ENCODE measurements around the gene PCDHA5. TPM values are rescaled to one million over a fixed set of nuclear protein-coding genes. Genes with fewer than 3 reads are reported as not detected.
"Not testable (repeated sequence)": the region's sequence is repeated elsewhere in the genome, so short reads cannot be mapped to it uniquely, and the experiment has no call there.

PCDHA5 gene
- total RNA-seq, 1 donor from 2014 or later: 0.08 TPM

DNA sequence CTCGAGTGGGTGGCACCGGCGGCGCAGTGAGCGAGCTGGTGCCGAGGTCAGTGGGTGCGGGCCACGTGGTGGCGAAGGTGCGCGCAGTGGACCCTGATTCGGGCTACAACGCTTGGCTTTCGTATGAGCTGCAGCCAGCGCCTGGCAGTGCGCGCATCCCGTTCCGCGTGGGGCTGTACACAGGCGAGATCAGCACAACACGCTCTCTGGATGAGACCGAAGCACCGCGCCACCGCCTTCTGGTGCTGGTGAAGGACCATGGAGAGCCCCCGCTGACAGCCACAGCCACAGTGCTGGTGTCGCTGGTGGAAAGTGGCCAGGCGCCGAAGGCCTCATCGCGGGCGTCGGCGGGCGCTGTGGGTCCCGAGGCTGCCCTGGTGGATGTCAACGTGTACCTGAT is 2.1 kb downstream of the PCDHA5 start:
- no peak for ATAC-seq

- ATAC-seq: no peak
Observed at GRCh38 chr5:140827704-140828361, 6.4 kb downstream of the PCDHA5 start, which contains the start of gene PCDHA6. PCDHA6 (plus strand) TSS chr5:140827960; CDS start chr5:140828092, 132 bp downstream.

DNA sequence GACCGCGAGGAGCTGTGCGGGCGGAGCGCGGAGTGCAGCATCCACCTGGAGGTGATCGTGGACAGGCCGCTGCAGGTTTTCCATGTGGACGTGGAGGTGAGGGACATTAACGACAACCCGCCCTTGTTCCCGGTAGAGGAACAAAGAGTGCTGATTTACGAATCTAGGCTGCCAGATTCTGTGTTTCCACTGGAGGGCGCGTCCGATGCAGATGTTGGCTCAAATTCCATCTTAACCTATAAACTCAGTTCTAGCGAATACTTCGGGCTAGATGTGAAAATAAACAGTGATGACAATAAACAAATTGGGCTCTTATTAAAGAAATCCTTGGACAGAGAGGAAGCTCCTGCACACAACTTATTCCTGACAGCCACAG is 6.9 kb downstream of the PCDHA5 start:
- ATAC-seq: no peak

DNA sequence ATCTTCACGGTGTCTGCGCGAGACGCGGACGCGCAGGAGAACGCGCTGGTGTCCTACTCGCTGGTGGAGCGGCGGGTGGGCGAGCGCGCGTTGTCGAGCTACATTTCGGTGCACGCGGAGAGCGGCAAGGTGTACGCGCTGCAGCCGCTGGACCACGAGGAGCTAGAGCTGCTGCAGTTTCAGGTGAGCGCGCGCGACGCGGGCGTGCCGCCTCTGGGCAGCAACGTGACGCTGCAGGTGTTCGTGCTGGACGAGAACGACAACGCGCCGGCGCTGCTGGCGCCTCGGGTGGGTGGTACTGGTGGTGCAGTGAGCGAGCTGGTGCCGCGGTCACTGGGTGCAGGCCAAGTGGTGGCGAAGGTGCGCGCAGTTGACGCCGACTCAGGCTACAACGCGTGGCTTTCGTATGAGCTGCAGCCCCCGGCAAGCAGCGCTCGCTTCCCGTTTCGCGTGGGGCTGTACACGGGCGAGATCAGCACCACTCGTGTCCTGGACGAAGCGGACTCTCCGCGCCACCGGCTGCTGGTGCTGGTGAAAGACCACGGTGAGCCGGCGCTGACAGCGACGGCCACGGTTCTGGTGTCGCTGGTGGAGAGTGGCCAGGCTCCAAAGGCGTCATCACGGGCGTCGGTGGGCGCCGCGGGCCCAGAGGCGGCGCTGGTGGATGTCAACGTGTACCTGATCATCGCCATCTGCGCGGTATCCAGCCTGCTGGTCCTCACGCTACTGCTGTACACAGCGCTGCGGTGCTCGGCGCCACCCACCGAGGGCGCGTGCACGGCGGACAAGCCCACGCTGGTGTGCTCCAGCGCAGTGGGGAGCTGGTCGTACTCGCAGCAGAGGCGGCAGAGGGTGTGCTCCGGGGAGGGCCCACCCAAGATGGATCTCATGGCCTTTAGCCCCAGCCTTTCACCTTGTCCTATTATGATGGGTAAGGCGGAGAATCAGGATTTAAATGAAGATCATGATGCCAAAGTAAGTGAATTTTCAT is 8.4 kb downstream of the PCDHA5 start:
- not testable (repeated sequence) for ATAC-seq

DNA sequence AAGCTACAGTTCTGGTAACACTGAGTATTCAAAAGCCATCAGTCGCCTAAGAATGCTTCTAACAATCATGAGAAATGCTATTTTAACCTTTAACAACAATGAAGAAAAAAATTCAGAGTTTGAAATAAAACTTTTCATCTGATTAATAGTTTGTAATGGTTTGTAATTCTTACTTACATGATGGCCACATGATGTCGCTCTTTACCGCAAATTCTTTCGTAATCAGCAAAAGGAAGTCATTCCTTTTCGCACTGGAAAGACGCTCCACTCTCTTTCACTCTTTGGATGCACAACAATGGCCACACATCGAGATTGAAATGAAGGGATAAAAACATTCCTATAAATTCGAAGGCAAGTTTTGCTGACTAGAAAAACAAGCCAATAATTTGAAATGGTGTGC is 12.6 kb downstream of the PCDHA5 start, which contains the start of gene PCDHA7:
Gene PCDHA7 (plus strand): TSS at position 277 of the 400 bp plus-strand sequence. CDS start 115 bp downstream, at position 392.
- no peak for ATAC-seq

GRCh38 chr5:140834439-140835008 is 13.1 kb downstream of the PCDHA5 start:
- not testable (repeated sequence) for ATAC-seq

DNA sequence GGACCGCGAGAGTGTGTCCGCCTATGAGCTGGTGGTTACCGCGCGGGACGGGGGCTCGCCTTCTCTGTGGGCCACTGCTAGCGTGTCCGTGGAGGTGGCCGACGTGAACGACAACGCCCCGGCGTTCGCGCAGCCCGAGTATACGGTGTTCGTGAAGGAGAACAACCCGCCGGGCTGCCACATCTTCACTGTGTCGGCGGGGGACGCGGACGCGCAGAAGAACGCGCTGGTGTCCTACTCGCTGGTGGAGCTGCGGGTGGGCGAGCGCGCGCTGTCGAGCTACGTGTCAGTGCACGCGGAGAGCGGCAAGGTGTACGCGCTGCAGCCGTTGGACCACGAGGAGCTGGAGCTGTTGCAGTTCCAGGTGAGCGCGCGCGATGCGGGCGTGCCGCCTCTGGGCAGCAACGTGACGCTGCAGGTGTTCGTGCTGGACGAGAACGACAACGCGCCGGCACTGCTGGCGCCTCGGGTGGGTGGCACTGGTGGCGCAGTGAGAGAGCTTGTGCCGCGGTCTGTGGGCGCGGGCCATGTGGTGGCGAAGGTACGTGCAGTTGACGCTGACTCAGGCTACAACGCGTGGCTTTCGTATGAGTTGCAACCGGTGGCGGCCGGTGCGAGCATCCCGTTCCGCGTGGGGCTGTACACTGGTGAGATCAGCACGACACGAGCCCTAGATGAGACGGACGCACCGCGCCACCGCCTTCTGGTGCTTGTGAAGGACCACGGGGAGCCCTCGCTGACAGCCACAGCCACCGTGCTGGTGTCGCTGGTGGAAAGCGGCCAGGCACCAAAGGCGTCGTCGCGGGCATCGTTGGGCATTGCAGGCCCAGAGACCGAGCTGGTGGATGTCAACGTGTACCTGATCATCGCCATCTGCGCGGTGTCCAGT is 14.5 kb downstream of the PCDHA5 start:
- ATAC-seq: no peak

DNA sequence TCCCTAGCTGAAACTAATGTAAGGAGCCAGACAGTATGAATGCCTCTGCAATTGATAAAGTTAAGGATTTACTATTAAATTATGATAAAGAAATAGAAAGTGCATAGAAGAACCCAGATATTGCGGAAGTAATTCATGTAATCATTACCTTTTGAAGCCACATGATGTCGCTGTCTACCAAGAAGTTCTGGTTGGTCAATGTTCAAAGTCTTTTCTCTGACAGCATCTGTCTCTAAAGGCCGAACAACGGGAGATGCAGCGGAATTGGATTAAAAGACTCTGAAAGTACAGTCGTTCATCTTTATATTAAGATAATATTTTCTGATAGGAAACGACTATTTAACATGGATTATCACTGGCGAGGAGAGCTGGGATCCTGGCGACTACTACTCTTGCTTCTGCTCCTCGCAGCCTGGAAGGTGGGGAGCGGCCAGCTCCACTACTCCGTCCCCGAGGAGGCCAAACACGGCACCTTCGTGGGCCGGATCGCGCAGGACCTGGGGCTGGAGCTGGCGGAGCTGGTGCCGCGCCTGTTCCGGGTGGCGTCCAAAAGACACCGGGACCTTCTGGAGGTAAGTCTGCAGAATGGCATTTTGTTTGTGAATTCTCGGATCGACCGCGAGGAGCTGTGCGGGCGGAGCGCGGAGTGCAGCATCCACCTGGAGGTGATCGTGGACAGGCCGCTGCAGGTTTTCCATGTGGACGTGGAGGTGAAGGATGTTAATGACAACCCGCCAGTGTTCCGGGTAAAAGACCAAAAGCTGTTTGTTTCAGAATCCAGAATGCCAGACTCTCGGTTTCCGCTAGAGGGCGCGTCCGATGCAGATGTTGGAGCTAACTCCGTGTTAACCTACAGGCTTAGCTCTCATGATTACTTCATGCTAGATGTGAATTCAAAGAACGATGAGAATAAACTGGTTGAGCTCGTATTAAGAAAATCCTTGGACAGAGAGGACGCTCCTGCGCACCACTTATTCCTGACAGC is 19.9 kb downstream of the PCDHA5 start, which contains the start of gene PCDHA8:
Gene PCDHA8 (plus strand): TSS at position 210 of the 985 bp plus-strand sequence. CDS start 135 bp downstream, at position 345.
- ATAC-seq: no peak

DNA sequence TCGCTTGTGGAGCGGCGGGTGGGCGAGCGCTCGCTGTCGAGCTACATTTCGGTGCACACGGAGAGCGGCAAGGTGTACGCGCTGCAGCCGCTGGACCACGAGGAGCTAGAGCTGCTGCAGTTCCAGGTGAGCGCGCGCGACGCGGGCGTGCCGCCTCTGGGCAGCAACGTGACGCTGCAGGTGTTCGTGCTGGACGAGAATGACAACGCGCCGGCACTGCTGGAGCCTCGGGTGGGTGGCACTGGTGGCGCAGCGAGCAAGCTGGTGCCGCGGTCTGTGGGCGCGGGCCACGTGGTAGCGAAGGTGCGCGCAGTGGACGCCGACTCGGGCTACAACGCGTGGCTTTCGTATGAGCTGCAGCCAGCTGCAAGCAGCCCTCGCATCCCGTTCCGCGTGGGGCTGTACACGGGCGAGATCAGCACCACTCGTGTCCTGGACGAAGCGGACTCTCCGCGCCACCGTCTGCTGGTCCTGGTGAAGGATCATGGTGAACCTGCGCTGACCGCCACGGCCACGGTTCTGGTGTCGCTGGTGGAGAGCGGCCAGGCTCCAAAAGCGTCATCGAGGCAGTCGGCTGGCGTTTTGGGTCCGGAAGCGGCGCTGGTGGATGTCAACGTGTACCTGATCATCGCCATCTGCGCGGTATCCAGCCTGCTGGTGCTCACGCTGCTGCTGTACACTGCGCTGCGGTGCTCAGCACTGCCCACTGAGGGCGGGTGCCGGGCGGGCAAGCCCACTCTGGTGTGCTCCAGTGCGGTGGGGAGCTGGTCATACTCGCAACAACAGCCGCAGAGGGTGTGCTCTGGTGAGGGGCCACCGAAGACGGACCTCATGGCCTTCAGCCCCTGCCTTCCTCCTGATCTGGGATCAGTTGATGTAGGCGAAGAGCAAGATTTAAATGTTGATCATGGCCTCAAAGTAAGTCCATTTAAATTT is 21.7 kb downstream of the PCDHA5 start:
- ATAC-seq: no peak

- ATAC-seq: not testable (repeated sequence)
Observed at GRCh38 chr5:140848139-140849102, 27.0 kb downstream of the PCDHA5 start, which contains the start of gene PCDHA9. PCDHA9 (plus strand) TSS chr5:140848382; CDS start chr5:140848496, 114 bp downstream.

DNA sequence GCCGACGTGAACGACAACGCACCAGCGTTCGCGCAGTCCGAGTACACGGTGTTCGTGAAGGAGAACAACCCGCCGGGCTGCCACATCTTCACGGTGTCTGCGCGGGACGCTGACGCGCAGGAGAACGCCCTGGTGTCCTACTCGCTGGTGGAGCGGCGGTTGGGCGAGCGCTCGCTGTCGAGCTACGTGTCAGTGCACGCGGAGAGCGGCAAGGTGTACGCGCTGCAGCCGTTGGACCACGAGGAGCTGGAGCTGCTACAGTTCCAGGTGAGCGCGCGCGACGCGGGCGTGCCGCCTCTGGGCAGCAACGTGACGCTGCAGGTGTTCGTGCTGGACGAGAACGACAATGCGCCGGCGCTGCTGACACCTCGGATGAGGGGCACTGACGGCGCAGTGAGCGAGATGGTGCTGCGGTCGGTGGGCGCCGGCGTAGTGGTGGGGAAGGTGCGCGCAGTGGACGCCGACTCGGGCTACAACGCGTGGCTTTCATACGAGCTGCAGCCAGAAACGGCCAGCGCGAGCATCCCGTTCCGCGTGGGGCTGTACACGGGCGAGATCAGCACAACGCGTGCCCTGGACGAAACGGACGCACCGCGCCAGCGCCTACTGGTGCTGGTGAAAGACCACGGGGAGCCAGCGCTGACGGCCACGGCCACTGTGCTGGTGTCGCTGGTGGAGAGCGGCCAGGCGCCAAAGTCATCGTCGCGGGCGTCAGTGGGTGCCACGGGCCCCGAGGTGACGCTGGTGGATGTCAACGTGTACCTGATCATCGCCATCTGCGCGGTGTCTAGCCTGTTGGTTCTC is 28.6 kb downstream of the PCDHA5 start:
- ATAC-seq: not testable (repeated sequence)

DNA sequence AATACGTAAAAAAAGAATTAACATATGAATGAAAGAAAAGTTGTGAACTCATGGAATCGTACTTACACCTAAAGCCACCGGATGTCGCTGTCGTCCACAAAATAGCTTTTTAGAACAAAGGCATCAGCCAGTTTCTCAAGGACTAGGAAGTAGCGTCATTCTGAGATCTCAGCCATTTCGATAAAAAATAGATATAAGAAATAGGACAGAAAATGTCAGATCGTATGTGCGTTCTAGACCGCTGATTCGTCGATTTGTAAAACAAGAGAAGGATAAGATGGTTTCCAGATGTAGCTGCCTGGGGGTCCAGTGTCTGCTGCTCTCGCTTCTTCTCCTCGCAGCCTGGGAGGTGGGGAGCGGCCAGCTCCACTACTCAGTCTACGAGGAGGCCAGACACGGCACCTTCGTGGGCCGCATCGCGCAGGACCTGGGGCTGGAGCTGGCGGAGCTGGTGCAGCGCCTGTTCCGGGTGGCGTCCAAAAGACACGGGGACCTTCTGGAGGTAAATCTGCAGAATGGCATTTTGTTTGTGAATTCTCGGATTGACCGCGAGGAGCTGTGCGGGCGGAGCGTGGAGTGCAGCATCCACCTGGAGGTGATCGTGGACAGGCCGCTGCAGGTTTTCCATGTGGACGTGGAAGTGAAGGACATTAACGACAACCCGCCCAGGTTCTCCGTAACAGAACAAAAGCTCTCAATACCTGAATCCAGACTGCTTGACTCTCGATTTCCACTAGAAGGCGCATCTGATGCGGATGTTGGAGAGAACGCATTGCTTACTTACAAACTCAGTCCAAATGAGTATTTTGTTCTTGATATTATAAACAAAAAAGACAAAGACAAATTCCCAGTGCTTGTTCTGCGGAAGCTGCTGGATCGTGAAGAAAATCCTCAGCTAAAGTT is 34.6 kb downstream of the PCDHA5 start, which contains the start of gene PCDHA10:
Gene PCDHA10 (plus strand): TSS at position 126 of the 903 bp plus-strand sequence. CDS start 152 bp downstream, at position 278.
- no peak for ATAC-seq

GRCh38 chr5:140857177-140857986 is 36.0 kb downstream of the PCDHA5 start:
- no peak for ATAC-seq

GRCh38 chr5:140857987-140858240 is 36.5 kb downstream of the PCDHA5 start:
- no peak for ATAC-seq

Measured in esophagus mucosa (tissue), 1 donor.